ENCODE data around the gene ALDH16A1.
A peak's percentile ranks its signal among the peaks of the same experiment; 100 is the strongest.
"Not testable (repeated sequence)": the region's sequence is repeated elsewhere in the genome, so short reads cannot be mapped to it uniquely, and the experiment has no call there.

Gene ALDH16A1

GRCh38 chr19:49441960-49442350 lies 11.1 kb upstream of the ALDH16A1 start:
- DNase-seq, result no peak

- peak; percentile 52 for DNase-seq
Observed at GRCh38 chr19:49442354-49442753, 10.7 kb upstream of the ALDH16A1 start.

- peak; percentile 94 for DNase-seq
Observed at GRCh38 chr19:49442771-49443365, 10.2 kb upstream of the ALDH16A1 start.

- peak; percentile 97 for DNase-seq
Observed at GRCh38 chr19:49443366-49444099, 9.5 kb upstream of the ALDH16A1 start.

GRCh38 chr19:49444100-49444700 lies 8.8 kb upstream of the ALDH16A1 start:
- DNase-seq, result not testable (repeated sequence)

- no peak for DNase-seq
Observed at GRCh38 chr19:49445997-49446396, 7.0 kb upstream of the ALDH16A1 start.

GRCh38 chr19:49447485-49448431 lies 5.3 kb upstream of the ALDH16A1 start:
- DNase-seq, result peak; percentile 63

- DNase-seq, result no peak
Observed at GRCh38 chr19:49448432-49448786, 4.6 kb upstream of the ALDH16A1 start.

GRCh38 chr19:49450405-49450804 lies 2.6 kb upstream of the ALDH16A1 start:
- no peak for DNase-seq

- peak; percentile 98 for DNase-seq
Observed at GRCh38 chr19:49451430-49452181, 1.4 kb upstream of the ALDH16A1 start, which contains the start of gene PIH1D1. TSS of gene PIH1D1 (minus strand) at chr19:49451814. CDS start at chr19:49451574, 240 bp downstream.

GRCh38 chr19:49453757-49454240 lies 774 bp downstream of the ALDH16A1 start:
- DNase-seq, result no peak

GRCh38 chr19:49455773-49456172 lies 2.7 kb downstream of the ALDH16A1 start:
- no peak for DNase-seq

- no peak for DNase-seq
Observed at GRCh38 chr19:49456326-49456725, 3.3 kb downstream of the ALDH16A1 start.

GRCh38 chr19:49458567-49458903 lies 5.5 kb downstream of the ALDH16A1 start:
- DNase-seq, result no peak

GRCh38 chr19:49459388-49459787 lies 6.4 kb downstream of the ALDH16A1 start:
- DNase-seq, result no peak

- not testable (repeated sequence) for DNase-seq
Observed at GRCh38 chr19:49461130-49461529, 8.1 kb downstream of the ALDH16A1 start.

GRCh38 chr19:49461656-49462055 lies 8.6 kb downstream of the ALDH16A1 start:
- DNase-seq, result no peak

- no peak for DNase-seq
Observed at GRCh38 chr19:49462492-49462891, 9.5 kb downstream of the ALDH16A1 start.

GRCh38 chr19:49463960-49464740 lies 11.1 kb downstream of the ALDH16A1 start:
- no peak for DNase-seq

- no peak for DNase-seq
Observed at GRCh38 chr19:49465371-49465770, 12.3 kb downstream of the ALDH16A1 start.

GRCh38 chr19:49468199-49468598 lies 15.2 kb downstream of the ALDH16A1 start:
- no peak for DNase-seq

Data from right hindlimb (tissue), 1 donor.